Measurements from ENCODE around the gene AMDHD2.
"Not testable (repeated sequence)": the region's sequence is repeated elsewhere in the genome, so short reads cannot be mapped to it uniquely, and the experiment has no call there.

- TF ChIP-seq POLR2A, CTCF (IDR thresholded peaks at IDR 0.05): not testable (repeated sequence)
These were observed 23.6 kb downstream of the AMDHD2 start for GRCh38 chr16:2543771-2544170.
